ENCODE results near the gene NFU1.

DNA sequence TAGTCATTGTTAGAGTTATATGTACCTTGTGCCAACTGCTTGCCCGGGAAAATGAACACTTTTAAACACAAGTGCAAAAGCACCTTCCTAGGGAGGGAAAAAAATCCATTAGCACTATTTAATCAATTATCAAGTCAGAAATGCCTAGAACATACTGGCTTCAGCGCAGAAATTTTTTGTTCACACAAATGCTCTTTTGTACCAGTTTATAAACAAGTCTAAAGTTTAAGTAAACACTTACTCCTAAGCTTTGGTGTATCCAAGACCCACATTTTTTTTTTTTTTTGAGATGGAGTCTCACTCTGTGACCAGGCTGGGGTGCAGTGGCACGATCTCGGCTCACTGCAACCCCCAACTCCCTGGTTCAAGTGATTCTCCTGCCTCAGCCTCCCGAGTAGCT is 80.8 kb downstream of the NFU1 start:
- TF ChIP-seq POLR2A (IDR thresholded peaks at IDR 0.05) (no peak), POLR2AphosphoS5 (IDR thresholded peaks at IDR 0.05) (no peak)
- TF ChIP-seq, protein P1, sequence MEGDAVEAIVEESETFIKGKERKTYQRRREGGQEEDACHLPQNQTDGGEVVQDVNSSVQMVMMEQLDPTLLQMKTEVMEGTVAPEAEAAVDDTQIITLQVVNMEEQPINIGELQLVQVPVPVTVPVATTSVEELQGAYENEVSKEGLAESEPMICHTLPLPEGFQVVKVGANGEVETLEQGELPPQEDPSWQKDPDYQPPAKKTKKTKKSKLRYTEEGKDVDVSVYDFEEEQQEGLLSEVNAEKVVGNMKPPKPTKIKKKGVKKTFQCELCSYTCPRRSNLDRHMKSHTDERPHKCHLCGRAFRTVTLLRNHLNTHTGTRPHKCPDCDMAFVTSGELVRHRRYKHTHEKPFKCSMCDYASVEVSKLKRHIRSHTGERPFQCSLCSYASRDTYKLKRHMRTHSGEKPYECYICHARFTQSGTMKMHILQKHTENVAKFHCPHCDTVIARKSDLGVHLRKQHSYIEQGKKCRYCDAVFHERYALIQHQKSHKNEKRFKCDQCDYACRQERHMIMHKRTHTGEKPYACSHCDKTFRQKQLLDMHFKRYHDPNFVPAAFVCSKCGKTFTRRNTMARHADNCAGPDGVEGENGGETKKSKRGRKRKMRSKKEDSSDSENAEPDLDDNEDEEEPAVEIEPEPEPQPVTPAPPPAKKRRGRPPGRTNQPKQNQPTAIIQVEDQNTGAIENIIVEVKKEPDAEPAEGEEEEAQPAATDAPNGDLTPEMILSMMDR (IDR thresholded peaks at IDR 0.05), result no peak
